Non-pigmented ciliary epithelial cell (primary cell): ENCODE measurements around the gene ERMN.
"Not testable (repeated sequence)": the region's sequence is repeated elsewhere in the genome, so short reads cannot be mapped to it uniquely, and the experiment has no call there.

Experiments
- DNase-seq: peaks from one replicate; pipeline ENCODE4 v3.0.0-alpha.2; 2010; ENCODE audit warnings: low read depth

Gene ERMN

GRCh38 chr2:157325786-157326185 is at the start of gene ERMN:
TSS of gene ERMN (minus strand) at chr2:157325824. CDS start at chr2:157325642, 182 bp downstream.
- DNase-seq, result no peak

- DNase-seq, result no peak
These were observed 49.8 kb upstream of the ERMN start for GRCh38 chr2:157375384-157375783.

- not testable (repeated sequence) for DNase-seq
These were observed 42.9 kb upstream of the ERMN start for GRCh38 chr2:157368508-157368907.

- DNase-seq, result no peak
These were observed 42.1 kb upstream of the ERMN start for GRCh38 chr2:157367704-157368103.

- no peak for DNase-seq
These were observed 38.8 kb upstream of the ERMN start for GRCh38 chr2:157364257-157364974.

GRCh38 chr2:157363612-157364101 is 38.0 kb upstream of the ERMN start:
- DNase-seq, result no peak

GRCh38 chr2:157362627-157363026 is 37.0 kb upstream of the ERMN start:
- no peak for DNase-seq

- DNase-seq, result no peak
These were observed 35.9 kb upstream of the ERMN start for GRCh38 chr2:157361526-157361925.

- no peak for DNase-seq
These were observed 34.0 kb upstream of the ERMN start for GRCh38 chr2:157359628-157360027.

- DNase-seq, result no peak
These were observed 30.0 kb upstream of the ERMN start for GRCh38 chr2:157355618-157356017.

GRCh38 chr2:157349949-157350515 is 24.4 kb upstream of the ERMN start:
- DNase-seq, result no peak

GRCh38 chr2:157348291-157348921 is 22.8 kb upstream of the ERMN start:
- no peak for DNase-seq

GRCh38 chr2:157345647-157346389 is 20.2 kb upstream of the ERMN start:
- DNase-seq, result no peak

- not testable (repeated sequence) for DNase-seq
These were observed 15.8 kb upstream of the ERMN start for GRCh38 chr2:157341381-157341780.

- no peak for DNase-seq
These were observed 14.5 kb upstream of the ERMN start for GRCh38 chr2:157339965-157340655.

GRCh38 chr2:157337978-157338377 is 12.4 kb upstream of the ERMN start:
- no peak for DNase-seq

- no peak for DNase-seq
These were observed 10.8 kb upstream of the ERMN start for GRCh38 chr2:157336137-157337010.

- DNase-seq, result no peak
These were observed 9.2 kb upstream of the ERMN start for GRCh38 chr2:157334797-157335196.

- DNase-seq, result no peak
These were observed 8.7 kb upstream of the ERMN start for GRCh38 chr2:157334335-157334734.

GRCh38 chr2:157333304-157334047 is 7.9 kb upstream of the ERMN start:
- no peak for DNase-seq
